SK-N-SH treated with all-trans-retinoic acid at 6 μM for 48 hours (cell line): ENCODE data around the gene MACC1.

Source experiments
- ATAC-seq: fragments of 200-7000 bp; cut with Tn5 transposase; 3 replicates; pipeline ENCODE4 v1.9.1; 2020; ENCODE audit warnings: mild to moderate bottlenecking, moderate library complexity
- ARNTL ChIP-seq: fragments of 450-650 bp; formaldehyde crosslinking; IDR thresholded peaks from 2 replicates; pipeline ENCODE4 v1.5.0; 2020; ENCODE audit warnings: low read depth, mild to moderate bottlenecking, moderate library complexity, borderline replicate concordance
- BACH2 ChIP-seq: fragments of 250-450 bp; sonication (Bioruptor Pico); IDR thresholded peaks from 2 replicates; pipeline ENCODE4 v1.9.0; 2021; ENCODE audit warnings: mild to moderate bottlenecking, borderline replicate concordance
- CREB5 ChIP-seq: fragments of 250-450 bp; sonication (Bioruptor Pico); IDR thresholded peaks from 2 replicates; pipeline ENCODE4 v1.5.1; 2020; ENCODE audit warnings: low read depth, mild to moderate bottlenecking, moderate library complexity
- CSDC2 ChIP-seq: fragments of 250-450 bp; sonication (Bioruptor Pico); IDR thresholded peaks from 2 replicates; pipeline ENCODE4 v1.5.0; 2020; ENCODE audit warnings: mild to moderate bottlenecking, moderate library complexity
- ESRRG ChIP-seq: fragments of 250-450 bp; sonication (Bioruptor Pico); IDR thresholded peaks from 2 replicates; pipeline ENCODE4 v1.6.1; 2021; ENCODE audit warnings: mild to moderate bottlenecking
- GLIS3 ChIP-seq: fragments of 250-450 bp; sonication (Bioruptor Pico); IDR thresholded peaks from 2 replicates; pipeline ENCODE4 v1.5.0; 2020; ENCODE audit warnings: mild to moderate bottlenecking, moderate library complexity
- ISL1 ChIP-seq: fragments of 250-450 bp; sonication (Bioruptor Pico); IDR thresholded peaks from 2 replicates; pipeline ENCODE4 v2.1.2; 2022; ENCODE audit warnings: mild to moderate bottlenecking, moderate library complexity
- OSR1 ChIP-seq: fragments of 250-450 bp; sonication (Bioruptor Pico); IDR thresholded peaks from 2 replicates; pipeline ENCODE4 v1.8.0; 2022; ENCODE audit warnings: moderate library complexity, mild to moderate bottlenecking, inconsistent platforms
- POU6F1 ChIP-seq: fragments of 250-450 bp; sonication (Bioruptor Pico); IDR thresholded peaks from 2 replicates; pipeline ENCODE4 v1.8.0; 2021; ENCODE audit warnings: low read depth, mild to moderate bottlenecking, moderate library complexity, borderline replicate concordance
- PPARA ChIP-seq: fragments of 250-450 bp; sonication (Bioruptor Pico); IDR thresholded peaks from 2 replicates; pipeline ENCODE4 v1.5.0; 2020; ENCODE audit warnings: mild to moderate bottlenecking, borderline replicate concordance
- RARB ChIP-seq: fragments of 250-450 bp; sonication (Bioruptor Pico); IDR thresholded peaks from 2 replicates; pipeline ENCODE4 v1.8.0; 2021; ENCODE audit warnings: mild to moderate bottlenecking, moderate library complexity
- SNAI2 ChIP-seq: fragments of 250-450 bp; sonication (Bioruptor Pico); IDR thresholded peaks from 2 replicates; pipeline ENCODE4 v1.5.0; 2020; ENCODE audit warnings: mild to moderate bottlenecking, moderate library complexity
- TCF4 ChIP-seq: fragments of 250-450 bp; sonication (Bioruptor Pico); IDR thresholded peaks from 2 replicates; pipeline ENCODE4 v1.8.0; 2021; ENCODE audit warnings: mild to moderate bottlenecking, moderate library complexity, borderline replicate concordance
- TOX ChIP-seq: fragments of 250-450 bp; sonication (Bioruptor Pico); IDR thresholded peaks from 2 replicates; pipeline ENCODE4 v1.8.0; 2021; ENCODE audit warnings: mild to moderate bottlenecking, moderate library complexity, borderline replicate concordance
- ZFP3 ChIP-seq: fragments of 250-450 bp; sonication (Bioruptor Pico); IDR thresholded peaks from 2 replicates; pipeline ENCODE4 v1.5.0; 2020; ENCODE audit warnings: mild to moderate bottlenecking, moderate library complexity
- ZFP30 ChIP-seq: fragments of 450-650 bp; formaldehyde crosslinking; IDR thresholded peaks from 2 replicates; pipeline ENCODE4 v1.5.0; 2022; ENCODE audit warnings: mild to moderate bottlenecking, moderate library complexity
- ZNF565 ChIP-seq: fragments of 450-650 bp; formaldehyde crosslinking; conservative IDR thresholded peaks from 2 replicates; pipeline ENCODE4 v1.5.0; 2020; ENCODE audit warnings: low read depth, mild to moderate bottlenecking, moderate library complexity
- ZNF70 ChIP-seq: fragments of 450-650 bp; formaldehyde crosslinking; IDR thresholded peaks from 2 replicates; pipeline ENCODE4 v1.5.0; 2020; ENCODE audit warnings: mild to moderate bottlenecking, moderate library complexity
- ZNF8 ChIP-seq: fragments of 450-650 bp; formaldehyde crosslinking; IDR thresholded peaks from 2 replicates; pipeline ENCODE4 v1.5.0; 2020; ENCODE audit warnings: mild to moderate bottlenecking, moderate library complexity
- TF ChIP-seq, protein P1 (sequence below): fragments of 250-450 bp; sonication (Bioruptor Pico); IDR thresholded peaks from 2 replicates; pipeline ENCODE4 v1.5.0; 2020; ENCODE audit warnings: mild to moderate bottlenecking, moderate library complexity
- TF ChIP-seq, protein P2 (sequence below): fragments of 250-450 bp; sonication (Bioruptor Pico); IDR thresholded peaks from 2 replicates; pipeline ENCODE4 v1.5.1; 2021; ENCODE audit warnings: mild to moderate bottlenecking, moderate library complexity
- TF ChIP-seq, protein P3 (sequence below): fragments of 250-450 bp; sonication (Bioruptor Pico); IDR thresholded peaks from 2 replicates; pipeline ENCODE4 v1.8.0; 2020; ENCODE audit warnings: mild to moderate bottlenecking, moderate library complexity, borderline replicate concordance

Gene MACC1

GRCh38 chr7:20197125-20197748 is 19.9 kb downstream of the MACC1 start:
- TF ChIP-seq POU6F1 (CRISPR knock-in tag) (no peak), ISL1 (CRISPR knock-in tag) (no peak), ZNF8 (no peak), ESRRG (CRISPR knock-in tag) (no peak), SNAI2 (CRISPR knock-in tag) (no peak), ZFP3 (CRISPR knock-in tag) (no peak), RARB (CRISPR knock-in tag) (no peak), TCF4 (no peak), CSDC2 (CRISPR knock-in tag) (no peak), ARNTL (CRISPR knock-in tag) (no peak), TOX (no peak), OSR1 (CRISPR knock-in tag) (no peak), ZNF565 (CRISPR knock-in tag) (no peak), ZFP30 (no peak)
- TF ChIP-seq, protein P1, sequence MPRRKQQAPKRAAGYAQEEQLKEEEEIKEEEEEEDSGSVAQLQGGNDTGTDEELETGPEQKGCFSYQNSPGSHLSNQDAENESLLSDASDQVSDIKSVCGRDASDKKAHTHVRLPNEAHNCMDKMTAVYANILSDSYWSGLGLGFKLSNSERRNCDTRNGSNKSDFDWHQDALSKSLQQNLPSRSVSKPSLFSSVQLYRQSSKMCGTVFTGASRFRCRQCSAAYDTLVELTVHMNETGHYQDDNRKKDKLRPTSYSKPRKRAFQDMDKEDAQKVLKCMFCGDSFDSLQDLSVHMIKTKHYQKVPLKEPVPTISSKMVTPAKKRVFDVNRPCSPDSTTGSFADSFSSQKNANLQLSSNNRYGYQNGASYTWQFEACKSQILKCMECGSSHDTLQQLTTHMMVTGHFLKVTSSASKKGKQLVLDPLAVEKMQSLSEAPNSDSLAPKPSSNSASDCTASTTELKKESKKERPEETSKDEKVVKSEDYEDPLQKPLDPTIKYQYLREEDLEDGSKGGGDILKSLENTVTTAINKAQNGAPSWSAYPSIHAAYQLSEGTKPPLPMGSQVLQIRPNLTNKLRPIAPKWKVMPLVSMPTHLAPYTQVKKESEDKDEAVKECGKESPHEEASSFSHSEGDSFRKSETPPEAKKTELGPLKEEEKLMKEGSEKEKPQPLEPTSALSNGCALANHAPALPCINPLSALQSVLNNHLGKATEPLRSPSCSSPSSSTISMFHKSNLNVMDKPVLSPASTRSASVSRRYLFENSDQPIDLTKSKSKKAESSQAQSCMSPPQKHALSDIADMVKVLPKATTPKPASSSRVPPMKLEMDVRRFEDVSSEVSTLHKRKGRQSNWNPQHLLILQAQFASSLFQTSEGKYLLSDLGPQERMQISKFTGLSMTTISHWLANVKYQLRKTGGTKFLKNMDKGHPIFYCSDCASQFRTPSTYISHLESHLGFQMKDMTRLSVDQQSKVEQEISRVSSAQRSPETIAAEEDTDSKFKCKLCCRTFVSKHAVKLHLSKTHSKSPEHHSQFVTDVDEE (CRISPR knock-in tag): no peak
- TF ChIP-seq, protein P2, sequence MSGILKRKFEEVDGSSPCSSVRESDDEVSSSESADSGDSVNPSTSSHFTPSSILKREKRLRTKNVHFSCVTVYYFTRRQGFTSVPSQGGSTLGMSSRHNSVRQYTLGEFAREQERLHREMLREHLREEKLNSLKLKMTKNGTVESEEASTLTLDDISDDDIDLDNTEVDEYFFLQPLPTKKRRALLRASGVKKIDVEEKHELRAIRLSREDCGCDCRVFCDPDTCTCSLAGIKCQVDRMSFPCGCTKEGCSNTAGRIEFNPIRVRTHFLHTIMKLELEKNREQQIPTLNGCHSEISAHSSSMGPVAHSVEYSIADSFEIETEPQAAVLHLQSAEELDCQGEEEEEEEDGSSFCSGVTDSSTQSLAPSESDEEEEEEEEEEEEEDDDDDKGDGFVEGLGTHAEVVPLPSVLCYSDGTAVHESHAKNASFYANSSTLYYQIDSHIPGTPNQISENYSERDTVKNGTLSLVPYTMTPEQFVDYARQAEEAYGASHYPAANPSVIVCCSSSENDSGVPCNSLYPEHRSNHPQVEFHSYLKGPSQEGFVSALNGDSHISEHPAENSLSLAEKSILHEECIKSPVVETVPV (CRISPR knock-in tag): no peak
- no peak for ATAC-seq

DNA sequence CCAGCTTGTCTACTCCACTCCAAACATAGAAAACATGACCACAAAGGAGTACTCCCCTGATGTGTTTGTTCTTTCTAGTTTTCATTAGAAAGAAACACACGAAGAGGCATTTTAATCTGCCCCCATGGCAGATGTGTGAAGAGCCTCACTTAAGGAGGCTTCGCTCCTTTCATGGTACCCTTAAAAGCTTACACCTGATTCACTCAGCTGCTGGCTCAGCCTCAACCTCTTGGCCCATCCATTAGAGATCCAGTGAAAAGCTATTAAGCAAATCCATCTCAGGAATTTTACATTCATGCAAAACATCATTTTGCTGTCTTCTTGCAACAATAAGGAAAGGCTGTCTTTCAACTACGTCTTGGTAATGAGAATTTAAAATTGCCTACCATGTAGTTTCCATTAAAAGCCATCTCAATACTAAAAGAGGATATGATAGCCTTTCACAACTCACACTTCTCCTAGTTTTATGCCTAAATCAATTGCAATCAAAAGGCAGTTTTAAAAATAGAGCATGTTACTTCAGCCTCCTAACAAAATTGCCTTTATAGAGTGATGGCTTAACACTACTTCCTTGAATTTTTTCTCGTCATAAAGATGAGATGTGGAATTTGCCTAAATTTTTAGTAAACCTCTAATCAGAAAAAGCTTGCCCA is 22.7 kb downstream of the MACC1 start:
- TF ChIP-seq ISL1 (CRISPR knock-in tag): no peak
- ATAC-seq: no peak

DNA sequence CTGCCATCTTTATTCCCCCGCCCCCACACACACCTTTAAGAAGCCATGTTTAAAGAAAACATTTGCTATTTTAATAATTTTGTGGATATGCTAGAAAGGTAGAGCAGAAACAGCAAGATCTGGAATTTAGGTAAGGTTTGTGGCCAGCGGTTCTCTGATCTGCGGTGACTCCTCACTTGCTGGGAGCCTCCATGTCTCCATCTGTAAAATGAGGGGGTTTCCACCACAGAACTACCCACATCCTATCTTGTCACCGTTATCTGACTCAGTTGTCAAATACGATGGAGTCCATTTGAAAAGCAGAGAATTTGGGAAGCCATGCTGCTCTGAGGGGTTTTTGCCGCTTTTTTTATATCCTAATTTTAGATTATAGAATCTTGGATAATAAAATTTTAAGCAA is 23.3 kb downstream of the MACC1 start:
- no peak for ATAC-seq
- TF ChIP-seq ZFP3 (CRISPR knock-in tag): no peak
- TF ChIP-seq GLIS3 (CRISPR knock-in tag): no peak
- TF ChIP-seq, protein P3, sequence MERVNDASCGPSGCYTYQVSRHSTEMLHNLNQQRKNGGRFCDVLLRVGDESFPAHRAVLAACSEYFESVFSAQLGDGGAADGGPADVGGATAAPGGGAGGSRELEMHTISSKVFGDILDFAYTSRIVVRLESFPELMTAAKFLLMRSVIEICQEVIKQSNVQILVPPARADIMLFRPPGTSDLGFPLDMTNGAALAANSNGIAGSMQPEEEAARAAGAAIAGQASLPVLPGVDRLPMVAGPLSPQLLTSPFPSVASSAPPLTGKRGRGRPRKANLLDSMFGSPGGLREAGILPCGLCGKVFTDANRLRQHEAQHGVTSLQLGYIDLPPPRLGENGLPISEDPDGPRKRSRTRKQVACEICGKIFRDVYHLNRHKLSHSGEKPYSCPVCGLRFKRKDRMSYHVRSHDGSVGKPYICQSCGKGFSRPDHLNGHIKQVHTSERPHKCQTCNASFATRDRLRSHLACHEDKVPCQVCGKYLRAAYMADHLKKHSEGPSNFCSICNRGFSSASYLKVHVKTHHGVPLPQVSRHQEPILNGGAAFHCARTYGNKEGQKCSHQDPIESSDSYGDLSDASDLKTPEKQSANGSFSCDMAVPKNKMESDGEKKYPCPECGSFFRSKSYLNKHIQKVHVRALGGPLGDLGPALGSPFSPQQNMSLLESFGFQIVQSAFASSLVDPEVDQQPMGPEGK: no peak
- TF ChIP-seq ARNTL (CRISPR knock-in tag): no peak
- TF ChIP-seq TCF4: no peak
- no peak for TF ChIP-seq SNAI2 (CRISPR knock-in tag)
- no peak for TF ChIP-seq ESRRG (CRISPR knock-in tag)
- TF ChIP-seq, protein P2 (CRISPR knock-in tag): no peak
- TF ChIP-seq ISL1 (CRISPR knock-in tag): no peak
- no peak for TF ChIP-seq PPARA
- no peak for TF ChIP-seq ZNF565 (CRISPR knock-in tag)
- no peak for TF ChIP-seq CSDC2 (CRISPR knock-in tag)
- TF ChIP-seq OSR1 (CRISPR knock-in tag): no peak
- no peak for TF ChIP-seq TOX
- no peak for TF ChIP-seq ZFP30
- TF ChIP-seq BACH2 (CRISPR knock-in tag): no peak
- TF ChIP-seq, protein P1 (CRISPR knock-in tag): no peak
- TF ChIP-seq CREB5 (CRISPR knock-in tag): no peak
- TF ChIP-seq ZNF70: no peak
